Adrenal gland (tissue), 12 donors: ENCODE results near the gene GFOD1. TPM values are rescaled to one million over a fixed set of nuclear protein-coding genes. Genes with fewer than 3 reads are reported as not detected.
A peak's percentile ranks its signal among the peaks of the same experiment; 100 is the strongest.

Experiments
- DNase-seq, 7 donors: peaks; one replicate each; pipeline ENCODE4 v3.0.0-alpha.2; 2019 to 2020
- H3K27ac ChIP-seq, 5 donors: fragments of 200-600 bp; sonication (generic) in 4 of 5; 1 replicate in 3 of 5; 2 replicates in 2 of 5; pipeline versions ENCODE4 v1.5.1 to v1.8.0; 2016 to 2020; ENCODE audit warnings: mild to moderate bottlenecking in 1 of 5
- H3K27me3 ChIP-seq: fragments of 200-600 bp; 2 replicates; pipeline ENCODE4 v1.8.0; 2021
- H3K36me3 ChIP-seq, 2 donors: fragments of 200-600 bp; replicated peaks in 1 of 2; 1 replicate in 1 of 2; 2 replicates in 1 of 2; pipeline versions ENCODE4 v1.5.1 to v1.8.0; 2018 to 2022
- H3K4me1 ChIP-seq, 2 donors: fragments of 200-600 bp; replicated peaks in 1 of 2; 1 replicate in 1 of 2; 2 replicates in 1 of 2; pipeline versions ENCODE4 v1.5.1 to v1.8.0; 2018 to 2021
- H3K4me3 ChIP-seq, 4 donors: fragments of 200-600 bp; sonication (generic) in 3 of 4; one replicate each; pipeline ENCODE4 v1.5.1; 2016 to 2018
- H3K9me3 ChIP-seq, 3 donors: fragments of 200-600 bp; sonication (generic) in 1 of 3; replicated peaks in 1 of 3; 1 replicate in 2 of 3; 2 replicates in 1 of 3; pipeline versions ENCODE4 v1.5.1 to v1.8.0; 2016 to 2021
- POLR2A ChIP-seq, 2 donors: fragments of 450-650 bp; IDR thresholded peaks; one replicate each; pipeline ENCODE4 v1.6.1; 2017; ENCODE audit warnings: antibody characterized with exemption in 2 of 2, mild to moderate bottlenecking in 2 of 2, moderate library complexity in 1 of 2
- WGBS, 4 donors: extraction: QIAGEN DNeasy Blood & Tissue Kit in 2 of 4; methylation state at CpG; one replicate each; pipeline versions ENCODE4 v1.1.5 to v1.1.7; 2013 to 2017; 5-methylcytosine and 5-hydroxymethylcytosine counted together
- intact Hi-C, 2 donors: fragments of 100-400 bp; cut with DNase I; formaldehyde crosslinking; loops; one replicate each; pipeline versions ENCODE4 v1.14.1 to v1.15.0; 2022 to 2023
- polyA plus RNA-seq, 3 donors: library from polyadenylated mRNA; stranded (reverse); fragments of 200-250 nt in 2 of 3; fragments of 350-450 nt in 1 of 3; fragmentation: Illumina TruSeq in 1 of 3; extraction: RNeasy Lipid Tissue Mini Kit (QIAGEN cat#74804) in 1 of 3; gene quantifications; one replicate each; pipeline ENCODE4 v1.2.3, GENCODE V29; 2013 to 2014
- total RNA-seq, 9 donors: library from RNA; depleted of rRNA in 4 of 9; stranded (reverse); fragments of >200 nt in 4 of 9; fragments of 120-200 nt in 1 of 9; fragmentation: NEBNext Ultra II Directional in 1 of 9; extraction: Animal tissue kit (Norgen Biotek cat#: 25700) in 1 of 9; gene quantifications; one replicate each; pipeline versions ENCODE4 v1.1.0 to v1.2.4, GENCODE V29; 2013 to 2023
- TF ChIP-seq, protein P1 (sequence below), 6 experiments: fragments of 450-650 bp in 4 of 6; fragments of 200-600 bp in 2 of 6; sonication (generic) in 1 of 6; IDR thresholded peaks; 1 replicate in 5 of 6; 2 replicates in 1 of 6; pipeline versions ENCODE4 v1.5.1 to v1.8.0; 2016 to 2021; ENCODE audit warnings: antibody characterized with exemption in 6 of 6, mild to moderate bottlenecking in 2 of 6, moderate library complexity in 1 of 6
- donor health status: healthy with polysubstance abuse.
- donor health status: Bipolar disorder and iron deficiency.
- donor health status: DM: yes; HTN: yes; CAD: no.
- donor health status: DM: no; HTN: no; CAD: no.
- donor health status: DM: no; HTN: no; CAD: no.
- donor health status: DM: yes; HTN: yes; CAD: no.

Gene GFOD1
- total and polyA plus RNA-seq, 12 donors: 1.9 to 7.7 (median 4.1) TPM

DNA sequence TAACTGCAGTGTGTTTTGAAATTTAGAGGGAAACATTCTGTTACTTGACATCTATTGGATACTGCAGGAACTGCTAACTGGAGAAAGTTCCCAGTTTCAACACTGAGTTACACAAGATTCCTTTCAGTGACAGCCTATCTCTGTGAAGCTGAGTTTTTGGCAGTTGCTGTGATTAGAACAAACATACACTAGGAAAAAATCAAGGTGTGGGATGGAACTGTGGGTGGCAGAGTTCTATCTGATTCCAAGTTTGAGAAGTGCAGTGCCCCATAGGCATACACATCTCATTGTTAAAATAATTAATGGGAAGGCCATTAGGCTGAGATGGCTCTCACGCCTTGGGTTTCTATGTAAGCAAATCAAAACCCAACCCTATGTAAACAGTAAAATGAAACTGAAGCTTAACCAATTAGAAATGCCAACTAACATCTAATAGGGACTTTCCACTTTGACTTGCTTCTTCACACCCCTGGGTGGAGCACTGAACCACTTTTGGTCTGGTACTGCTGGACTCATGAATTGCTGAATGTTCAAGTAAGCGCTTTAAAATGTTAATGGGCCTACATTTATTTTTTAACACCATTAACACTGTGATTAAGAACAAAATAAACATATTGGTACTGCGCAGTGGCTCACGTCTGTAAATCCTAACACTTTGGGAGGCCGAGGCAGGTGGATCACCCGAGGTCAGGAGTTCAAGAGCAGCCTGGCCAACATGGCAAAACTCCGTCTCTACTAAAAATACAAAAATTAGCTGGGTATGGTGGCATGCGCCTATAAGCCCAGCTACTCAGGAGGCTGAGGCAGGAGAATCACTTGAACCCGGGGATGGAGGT lies 103.9 kb downstream of the GFOD1 start:
- Histone ChIP-seq H3K4me1 (no peaks in the 10 kb centered on the region), H3K27ac (no peak overlapping the region), H3K4me3 (no peak overlapping the region), H3K9me3 (no peaks in the 10 kb centered on the region), H3K27me3 (no peaks in the 10 kb centered on the region), H3K36me3 (no peaks in the 10 kb centered on the region)
- DNase-seq: peak in 1 of 7 donors; percentile 48
- TF ChIP-seq, protein P1, sequence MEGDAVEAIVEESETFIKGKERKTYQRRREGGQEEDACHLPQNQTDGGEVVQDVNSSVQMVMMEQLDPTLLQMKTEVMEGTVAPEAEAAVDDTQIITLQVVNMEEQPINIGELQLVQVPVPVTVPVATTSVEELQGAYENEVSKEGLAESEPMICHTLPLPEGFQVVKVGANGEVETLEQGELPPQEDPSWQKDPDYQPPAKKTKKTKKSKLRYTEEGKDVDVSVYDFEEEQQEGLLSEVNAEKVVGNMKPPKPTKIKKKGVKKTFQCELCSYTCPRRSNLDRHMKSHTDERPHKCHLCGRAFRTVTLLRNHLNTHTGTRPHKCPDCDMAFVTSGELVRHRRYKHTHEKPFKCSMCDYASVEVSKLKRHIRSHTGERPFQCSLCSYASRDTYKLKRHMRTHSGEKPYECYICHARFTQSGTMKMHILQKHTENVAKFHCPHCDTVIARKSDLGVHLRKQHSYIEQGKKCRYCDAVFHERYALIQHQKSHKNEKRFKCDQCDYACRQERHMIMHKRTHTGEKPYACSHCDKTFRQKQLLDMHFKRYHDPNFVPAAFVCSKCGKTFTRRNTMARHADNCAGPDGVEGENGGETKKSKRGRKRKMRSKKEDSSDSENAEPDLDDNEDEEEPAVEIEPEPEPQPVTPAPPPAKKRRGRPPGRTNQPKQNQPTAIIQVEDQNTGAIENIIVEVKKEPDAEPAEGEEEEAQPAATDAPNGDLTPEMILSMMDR (IDR thresholded peaks at IDR 0.05): no peak
- no peak for TF ChIP-seq POLR2A (IDR thresholded peaks at IDR 0.05)
- intact Hi-C loops: no loop called here
- 76 to 91% (median 84%) methylated on average over 9 of the region's 9 CpGs for WGBS, 4 donors

DNA sequence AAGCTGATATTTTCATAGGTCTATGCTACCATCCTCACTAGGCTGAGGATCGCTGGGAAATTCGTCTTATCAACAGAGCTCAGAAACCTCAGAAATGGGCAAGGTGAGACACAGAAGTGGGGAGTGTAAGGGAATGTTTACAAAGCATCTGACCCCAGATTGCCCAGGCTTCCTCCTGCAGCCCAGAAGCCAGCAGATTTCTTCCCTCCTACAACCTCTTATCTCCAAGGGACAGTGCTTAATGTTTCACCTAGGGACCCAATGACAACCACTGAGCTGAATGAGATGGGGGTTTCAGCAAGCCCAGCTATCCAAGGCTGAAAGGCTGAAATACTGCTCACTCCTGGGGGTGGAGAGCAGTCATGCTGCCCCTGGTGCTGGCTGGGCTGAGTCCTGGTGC lies 106.6 kb downstream of the GFOD1 start:
- TF ChIP-seq, protein P1 (IDR thresholded peaks at IDR 0.05): no peak
- no peak for TF ChIP-seq POLR2A (IDR thresholded peaks at IDR 0.05)
- Histone ChIP-seq H3K27me3 (no peaks in the 10 kb centered on the region), H3K36me3 (no peaks in the 10 kb centered on the region), H3K4me1 (no peaks in the 10 kb centered on the region), H3K27ac (no peak overlapping the region), H3K4me3 (no peak overlapping the region), H3K9me3 (no peaks in the 10 kb centered on the region)
- WGBS, 4 donors: 30 to 54% (median 53%) methylated on average over 2 of the region's 2 CpGs
- no peak for DNase-seq
- intact Hi-C loops: no loop called here

GRCh38 chr6:13378669-13379590 lies 108.5 kb downstream of the GFOD1 start:
- no peaks in the 10 kb centered on the region for H3K27me3 ChIP-seq
- DNase-seq: no peak
- H3K9me3 ChIP-seq: no peaks in the 10 kb centered on the region
- H3K4me3 ChIP-seq: no peak overlapping the region
- H3K27ac ChIP-seq: no peak overlapping the region
- H3K36me3 ChIP-seq: no peaks in the 10 kb centered on the region
- 70 to 79% (median 75%) methylated on average over 6 to 9 of the region's 9 CpGs for WGBS, 4 donors
- intact Hi-C loops: no loop called here
- TF ChIP-seq, protein P1 (IDR thresholded peaks at IDR 0.05): no peak
- TF ChIP-seq POLR2A (IDR thresholded peaks at IDR 0.05): no peak
- H3K4me1 ChIP-seq: no peaks in the 10 kb centered on the region

DNA sequence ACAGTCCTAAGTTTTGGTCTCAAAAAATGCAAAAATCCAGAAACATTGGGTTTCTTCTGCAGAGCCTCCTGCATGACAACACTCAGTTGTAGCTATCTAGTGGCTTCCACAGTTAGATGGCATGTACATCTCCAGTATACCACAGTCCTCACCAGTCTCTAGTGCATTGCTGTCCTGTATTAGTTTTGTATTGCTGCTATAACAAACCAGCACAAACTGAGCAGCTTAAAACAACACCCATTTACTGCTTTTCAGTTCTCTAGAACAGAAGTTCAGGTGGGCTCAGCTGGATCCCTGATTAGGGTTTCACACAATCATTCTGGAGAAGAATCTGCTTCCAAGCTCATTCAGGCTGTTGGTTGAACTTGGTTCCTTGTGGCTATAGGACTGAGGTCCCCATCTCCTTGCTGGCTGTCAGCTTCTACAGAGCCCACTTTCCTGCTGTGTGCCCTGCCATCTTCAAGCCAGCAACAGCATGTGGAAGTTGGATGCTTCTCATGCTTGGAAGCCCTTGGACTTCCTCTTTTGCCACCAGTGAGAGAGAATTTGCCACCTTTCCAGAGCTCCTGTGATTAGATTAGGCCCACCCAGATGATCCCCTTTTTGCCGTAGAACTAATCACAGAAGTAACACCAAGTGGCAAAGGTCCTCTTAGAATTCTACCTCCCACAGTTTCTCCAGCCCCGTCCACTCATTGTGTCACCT lies 110.2 kb downstream of the GFOD1 start:
- no peaks in the 10 kb centered on the region for H3K27me3 ChIP-seq
- no peak overlapping the region for H3K4me3 ChIP-seq
- H3K4me1 ChIP-seq: no peaks in the 10 kb centered on the region
- no peaks in the 10 kb centered on the region for H3K36me3 ChIP-seq
- DNase-seq: peak in 1 of 7 donors; percentile 3
- no peak overlapping the region for H3K27ac ChIP-seq
- H3K9me3 ChIP-seq: no peaks in the 10 kb centered on the region
- 83 to 94% (median 90%) methylated on average over 2 of the region's 2 CpGs for WGBS, 4 donors
- TF ChIP-seq POLR2A (IDR thresholded peaks at IDR 0.05): no peak
- TF ChIP-seq, protein P1 (IDR thresholded peaks at IDR 0.05): no peak
- intact Hi-C loops: no loop called here
